Suprapubic skin (tissue), 4 donors: Measurements from ENCODE around the gene IMP4.

Experiments
- POLR2A ChIP-seq, 2 donors: fragments of 450-650 bp; IDR thresholded peaks; one replicate each; pipeline ENCODE4 v1.6.1; 2017; ENCODE audit warnings: antibody characterized with exemption in 2 of 2, mild to moderate bottlenecking in 2 of 2, moderate library complexity in 2 of 2
- POLR2AphosphoS5 ChIP-seq, 3 donors: sonication (generic); formaldehyde crosslinking; IDR thresholded peaks; one replicate each; pipeline ENCODE4 v1.6.1; 2017; ENCODE audit warnings: antibody characterized with exemption in 3 of 3
- TF ChIP-seq, protein P1 (sequence below), 2 donors: fragments of 200-600 bp in 1 of 2; fragments of 450-650 bp in 1 of 2; sonication (generic) in 1 of 2; IDR thresholded peaks; one replicate each; pipeline ENCODE4 v1.5.1; 2016 to 2019; ENCODE audit warnings: antibody characterized with exemption in 2 of 2, mild to moderate bottlenecking in 1 of 2, moderate library complexity in 1 of 2

DNA sequence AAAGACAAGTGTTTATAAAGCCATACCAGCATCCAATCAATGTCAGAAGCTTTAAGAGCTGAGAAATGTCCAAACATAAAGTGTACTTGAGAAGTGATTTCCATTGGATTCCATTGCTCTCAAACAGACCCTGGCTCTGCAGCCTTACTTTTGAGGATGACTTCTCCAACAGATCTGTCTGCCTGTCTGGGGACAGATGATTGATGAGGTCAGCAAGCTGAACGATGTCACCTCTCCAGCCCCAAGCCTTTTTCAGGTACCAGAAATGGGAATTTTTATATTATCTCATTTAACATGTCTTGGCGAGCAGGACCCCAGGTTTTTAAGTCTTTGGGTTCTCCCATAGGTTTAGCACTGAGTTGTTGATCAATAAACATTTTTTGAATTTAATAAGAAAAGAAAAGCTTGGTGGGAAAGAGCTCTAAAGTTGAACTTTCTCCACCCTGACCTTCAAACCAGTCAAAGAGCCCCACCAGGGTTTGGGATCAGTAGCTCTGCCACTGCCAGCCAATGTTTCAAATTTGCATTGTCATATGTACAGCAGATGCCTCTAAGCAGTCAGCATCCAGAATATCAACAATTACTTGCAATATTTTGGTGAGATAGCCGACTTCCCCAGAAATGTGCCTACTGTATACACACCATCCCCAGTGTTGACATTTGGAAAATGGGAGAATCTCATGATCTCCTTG lies 35.7 kb downstream of the IMP4 start:
- TF ChIP-seq POLR2A (IDR thresholded peaks at IDR 0.05) (no peak), POLR2AphosphoS5 (IDR thresholded peaks at IDR 0.05) (no peak)
- TF ChIP-seq, protein P1, sequence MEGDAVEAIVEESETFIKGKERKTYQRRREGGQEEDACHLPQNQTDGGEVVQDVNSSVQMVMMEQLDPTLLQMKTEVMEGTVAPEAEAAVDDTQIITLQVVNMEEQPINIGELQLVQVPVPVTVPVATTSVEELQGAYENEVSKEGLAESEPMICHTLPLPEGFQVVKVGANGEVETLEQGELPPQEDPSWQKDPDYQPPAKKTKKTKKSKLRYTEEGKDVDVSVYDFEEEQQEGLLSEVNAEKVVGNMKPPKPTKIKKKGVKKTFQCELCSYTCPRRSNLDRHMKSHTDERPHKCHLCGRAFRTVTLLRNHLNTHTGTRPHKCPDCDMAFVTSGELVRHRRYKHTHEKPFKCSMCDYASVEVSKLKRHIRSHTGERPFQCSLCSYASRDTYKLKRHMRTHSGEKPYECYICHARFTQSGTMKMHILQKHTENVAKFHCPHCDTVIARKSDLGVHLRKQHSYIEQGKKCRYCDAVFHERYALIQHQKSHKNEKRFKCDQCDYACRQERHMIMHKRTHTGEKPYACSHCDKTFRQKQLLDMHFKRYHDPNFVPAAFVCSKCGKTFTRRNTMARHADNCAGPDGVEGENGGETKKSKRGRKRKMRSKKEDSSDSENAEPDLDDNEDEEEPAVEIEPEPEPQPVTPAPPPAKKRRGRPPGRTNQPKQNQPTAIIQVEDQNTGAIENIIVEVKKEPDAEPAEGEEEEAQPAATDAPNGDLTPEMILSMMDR (IDR thresholded peaks at IDR 0.05), result no peak
